Adipose tissue (tissue), 3 donors: Measurements from ENCODE around the gene ANKS1B. TPM values are rescaled to one million over a fixed set of nuclear protein-coding genes. Genes with fewer than 3 reads are reported as not detected.

Source experiments
- H3K27ac ChIP-seq: one replicate; pipeline ENCODE4 v1.5.1; 2013; ENCODE audit warnings: low read depth, low read length
- WGBS, 3 donors: extraction: QIAGEN DNeasy Blood & Tissue Kit; methylation state at CpG; one replicate each; pipeline ENCODE4 v1.1.7; 2013; 5-methylcytosine and 5-hydroxymethylcytosine counted together
- polyA plus RNA-seq, 3 donors: library from polyadenylated mRNA; stranded (reverse); fragments of 200-250 nt; gene quantifications; one replicate each; pipeline ENCODE4 v1.2.3, GENCODE V29; 2013
- donor health status: healthy with polysubstance abuse.
- donor health status: Bipolar disorder and iron deficiency.
- donor health status: healthy.

Gene ANKS1B
- polyA plus RNA-seq, 3 donors = 0.58 to 4.0 (median 0.79) TPM

DNA sequence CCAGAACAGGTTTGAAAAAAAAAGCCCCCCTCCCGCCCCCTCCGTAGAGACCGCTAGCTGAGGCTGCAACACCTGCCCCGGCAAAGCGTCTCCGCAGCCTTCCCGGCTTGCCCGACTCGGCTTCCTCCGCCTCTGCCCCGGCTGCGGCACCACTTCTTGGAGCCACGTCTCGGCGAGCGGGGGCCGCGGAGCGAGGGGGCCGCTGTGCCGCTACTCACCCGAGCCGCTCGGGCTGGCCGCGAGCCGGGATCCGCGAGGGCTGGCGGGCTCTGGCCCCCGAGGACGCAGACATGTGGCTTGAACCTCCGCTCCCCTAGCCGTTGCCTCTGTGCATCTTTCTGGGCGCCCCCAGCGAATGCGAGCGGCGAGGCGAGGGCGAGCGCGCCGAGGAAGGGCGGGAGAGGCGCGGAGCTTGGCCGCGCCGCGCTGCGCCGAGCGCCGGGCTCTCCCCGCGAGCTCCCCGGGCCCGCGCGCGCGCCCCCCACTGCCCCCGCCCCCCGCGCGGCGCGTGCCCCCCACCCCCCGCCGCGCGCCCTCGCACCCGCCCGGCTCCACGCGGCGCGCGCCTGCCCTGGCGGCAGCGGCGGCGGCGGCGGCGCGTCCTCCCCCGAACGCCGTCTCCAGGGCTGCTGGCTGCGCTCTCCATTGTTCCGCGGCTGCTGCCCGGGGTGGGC lies 1090.2 kb downstream of the ANKS1B start:
- 1 to 2% (median 1%) methylated on average over 47 to 95 of the region's 96 CpGs for WGBS, 3 donors
- no peak overlapping the region for H3K27ac ChIP-seq

- 4 to 6% (median 6%) methylated on average over 27 of the region's 27 CpGs for WGBS, 3 donors
- no peak overlapping the region for H3K27ac ChIP-seq
These were observed 1090.9 kb downstream of the ANKS1B start for GRCh38 chr12:98893675-98894411.

DNA sequence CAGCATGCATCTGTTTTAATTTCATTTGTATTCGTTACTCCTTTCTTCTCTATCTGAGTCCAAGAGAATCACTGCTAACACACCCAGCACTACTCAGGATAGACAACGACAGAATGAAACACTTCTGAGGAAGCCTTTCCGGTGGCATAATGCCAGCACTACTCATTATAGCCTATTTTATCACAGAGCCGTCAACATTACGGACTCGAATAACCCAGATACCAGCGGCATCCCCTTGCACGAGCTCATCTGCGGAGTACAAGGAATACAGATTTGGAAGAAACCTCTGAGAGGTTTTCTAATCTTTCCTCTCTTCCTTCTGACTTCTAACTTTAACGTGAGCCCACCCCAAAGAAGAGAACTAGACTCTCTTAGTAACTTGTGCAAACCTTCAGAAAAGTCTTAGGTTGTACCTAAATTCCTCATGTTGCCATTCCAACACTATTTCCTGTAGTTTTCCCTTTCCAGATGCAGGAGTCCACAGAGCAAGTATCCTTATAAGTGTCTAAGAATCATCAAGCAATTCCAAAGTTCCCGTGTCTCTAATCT lies 1091.5 kb downstream of the ANKS1B start:
- WGBS, 3 donors = 12 to 22% (median 12%) methylated on average over 11 of the region's 11 CpGs
- no peak overlapping the region for H3K27ac ChIP-seq

- H3K27ac ChIP-seq = no peak overlapping the region
- WGBS, 3 donors = 54 to 59% (median 54%) methylated on average over 2 of the region's 2 CpGs
These were observed 1099.0 kb downstream of the ANKS1B start for GRCh38 chr12:98885778-98886177.

- no peak overlapping the region for H3K27ac ChIP-seq
- WGBS, 3 donors = 64 to 76% (median 73%) methylated on average over 2 of the region's 2 CpGs
These were observed 1101.5 kb downstream of the ANKS1B start for GRCh38 chr12:98883231-98883630.

- H3K27ac ChIP-seq = no peak overlapping the region
- WGBS, 3 donors = 48 to 82% (median 78%) methylated on average over 1 of the region's 1 CpG
These were observed 1102.2 kb downstream of the ANKS1B start for GRCh38 chr12:98882526-98882925.

GRCh38 chr12:98873776-98874175 lies 1111.0 kb downstream of the ANKS1B start:
- 48 to 73% (median 72%) methylated on average over 1 of the region's 1 CpG for WGBS, 3 donors
- H3K27ac ChIP-seq = no peak overlapping the region

- 45 to 52% (median 48%) methylated on average over 6 of the region's 6 CpGs for WGBS, 3 donors
- H3K27ac ChIP-seq = no peak overlapping the region
These were observed 1114.2 kb downstream of the ANKS1B start for GRCh38 chr12:98870504-98870903.

DNA sequence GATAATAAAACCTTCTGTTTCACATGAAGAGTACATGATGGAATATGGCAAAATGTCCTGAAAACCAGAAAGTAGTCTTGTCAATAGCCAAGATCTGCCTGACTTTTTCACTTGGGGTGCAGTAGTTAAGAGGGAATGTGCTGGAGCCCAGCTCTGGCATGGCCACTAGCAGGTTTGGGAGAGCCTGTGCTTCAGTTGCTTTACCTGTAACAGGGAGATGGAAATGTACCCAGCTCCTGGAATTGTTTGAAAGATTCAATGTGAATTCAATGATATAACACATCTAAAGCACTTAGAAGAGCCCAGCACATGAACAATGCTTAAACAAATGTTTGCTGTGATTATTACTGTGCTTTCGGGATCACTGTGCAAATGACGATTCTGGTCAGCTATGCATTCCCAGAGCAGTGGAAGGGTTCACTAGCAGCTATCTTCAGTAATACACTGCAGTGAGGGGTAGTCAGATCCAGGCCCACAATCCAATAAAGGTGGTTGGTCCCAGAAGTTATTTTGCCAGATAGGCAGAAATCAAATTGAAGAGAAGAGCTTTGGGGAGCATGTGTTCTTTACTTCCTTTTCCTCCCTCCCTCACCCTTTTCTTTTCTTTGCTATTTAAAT lies 1114.7 kb downstream of the ANKS1B start:
- H3K27ac ChIP-seq = no peak overlapping the region
- 73 to 90% (median 86%) methylated on average over 2 of the region's 2 CpGs for WGBS, 3 donors

- 38 to 74% (median 49%) methylated on average over 4 of the region's 4 CpGs for WGBS, 3 donors
- H3K27ac ChIP-seq = no peak overlapping the region
These were observed 1116.2 kb downstream of the ANKS1B start for GRCh38 chr12:98868538-98868937.

- 49 to 76% (median 69%) methylated on average over 6 of the region's 6 CpGs for WGBS, 3 donors
- H3K27ac ChIP-seq = no peak overlapping the region
These were observed 1116.7 kb downstream of the ANKS1B start for GRCh38 chr12:98868076-98868475.

- WGBS, 3 donors = 0 to 93% (median 91%) methylated on average over 1 of the region's 1 CpG
- no peak overlapping the region for H3K27ac ChIP-seq
These were observed 1120.4 kb downstream of the ANKS1B start for GRCh38 chr12:98864363-98864762.

DNA sequence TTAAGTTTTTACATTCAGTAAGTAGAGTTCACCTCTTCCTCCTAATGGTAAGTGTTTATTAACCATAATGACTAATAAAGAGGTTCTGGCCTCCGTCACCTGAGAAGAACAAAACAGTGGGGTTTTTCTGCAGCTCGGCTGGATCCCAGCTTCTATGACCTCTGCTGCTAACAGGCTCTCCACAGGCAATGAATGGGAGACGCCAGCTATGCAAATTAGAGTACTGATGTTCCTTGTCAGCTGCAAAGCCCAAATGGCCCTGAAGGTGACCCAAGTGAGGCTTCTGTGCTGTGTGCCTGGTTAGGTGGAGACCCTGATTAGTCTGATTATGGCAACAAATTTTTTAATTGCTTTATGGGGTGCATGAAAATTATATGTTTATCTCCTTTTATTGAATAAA lies 1121.6 kb downstream of the ANKS1B start:
- WGBS, 3 donors = 57 to 72% (median 60%) methylated on average over 3 of the region's 3 CpGs
- no peak overlapping the region for H3K27ac ChIP-seq

GRCh38 chr12:98861251-98861650 lies 1123.5 kb downstream of the ANKS1B start:
- WGBS, 3 donors = 62 to 64% (median 63%) methylated on average over 2 of the region's 2 CpGs
- no peak overlapping the region for H3K27ac ChIP-seq

GRCh38 chr12:98856897-98857540 lies 1127.7 kb downstream of the ANKS1B start:
- 30 to 49% (median 41%) methylated on average over 4 of the region's 4 CpGs for WGBS, 3 donors
- H3K27ac ChIP-seq = no peak overlapping the region

DNA sequence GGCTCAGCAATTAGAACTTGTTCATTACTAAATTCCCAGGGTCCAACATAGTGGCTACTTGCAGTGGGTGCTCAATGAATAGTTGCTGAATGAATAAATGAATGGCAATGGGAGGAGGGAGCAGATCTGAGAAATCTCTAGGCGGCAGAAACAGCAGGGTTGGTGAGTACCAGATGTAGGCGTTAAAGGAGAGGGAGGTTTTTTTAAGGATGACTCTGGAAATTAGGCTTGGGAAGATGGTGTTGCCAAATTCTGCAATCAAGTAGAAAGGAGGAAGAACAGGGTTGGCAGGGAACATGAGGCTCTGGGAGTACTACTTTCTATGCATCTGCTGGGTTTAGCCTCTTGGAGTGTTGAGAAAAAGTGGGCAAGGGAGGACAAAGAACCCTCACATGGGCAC lies 1132.6 kb downstream of the ANKS1B start:
- 86 to 93% (median 90%) methylated on average over 2 of the region's 2 CpGs for WGBS, 3 donors

GRCh38 chr12:98847242-98847641 lies 1137.5 kb downstream of the ANKS1B start:
- 86 to 95% (median 91%) methylated on average over 2 of the region's 2 CpGs for WGBS, 3 donors
- no peak overlapping the region for H3K27ac ChIP-seq

More for the DNA sequence above, 1132.6 kb downstream of the ANKS1B start:
- no peak overlapping the region for H3K27ac ChIP-seq

DNA sequence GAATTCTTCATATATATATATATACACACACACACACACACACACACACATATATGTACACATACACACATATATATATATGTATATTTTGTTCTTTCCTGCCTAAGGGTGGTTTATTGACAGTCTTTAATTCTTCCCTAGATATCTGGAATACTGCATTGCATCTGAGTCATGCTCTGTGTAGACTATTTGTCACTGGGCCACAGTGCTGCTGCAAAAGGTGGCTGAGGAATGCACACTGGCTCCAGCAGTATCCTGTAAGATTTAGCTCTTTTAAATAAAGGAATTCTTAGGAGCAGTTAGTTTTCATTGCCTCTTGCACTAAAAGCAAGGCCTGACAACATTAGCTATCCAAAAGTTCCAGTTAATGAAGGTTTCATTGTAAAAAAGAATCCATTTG lies 1138.8 kb downstream of the ANKS1B start:
- no peak overlapping the region for H3K27ac ChIP-seq

GRCh38 chr12:98840325-98840724 lies 1144.4 kb downstream of the ANKS1B start:
- WGBS, 3 donors = 77 to 86% (median 86%) methylated on average over 3 of the region's 3 CpGs
- no peak overlapping the region for H3K27ac ChIP-seq
